GM12801 (cell line): ENCODE data around the gene SESN1.

Experiments
- TF ChIP-seq, protein P1 (sequence below): IDR thresholded peaks from one replicate; pipeline ENCODE4 v1.5.1; 2011; ENCODE audit warnings: control low read depth; ENCODE audit not compliant: insufficient read length; ENCODE audit errors: extremely low read depth

SESN1 gene

DNA sequence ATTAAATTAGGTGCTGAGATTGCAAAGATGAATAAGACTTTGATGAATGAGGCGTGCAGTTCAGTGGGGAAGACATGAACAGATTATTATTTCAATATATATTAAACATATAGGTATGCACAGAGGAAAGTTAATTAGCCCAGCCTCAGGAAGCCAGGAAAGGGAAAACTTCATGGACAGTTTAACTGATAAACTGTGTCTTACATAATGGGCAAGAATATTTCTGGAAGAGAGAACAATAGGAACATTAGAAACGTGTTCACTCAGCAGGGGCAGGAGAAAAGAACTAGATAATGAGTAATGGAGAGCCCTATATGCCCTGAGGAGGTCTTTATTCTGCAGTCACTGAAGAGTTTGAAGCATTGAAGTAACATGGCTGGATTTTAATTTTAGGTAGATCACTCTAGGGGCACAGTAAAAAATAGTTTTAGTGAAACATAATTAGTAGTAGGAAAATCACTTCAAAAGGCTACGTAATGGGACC, 24.3 kb upstream of the SESN1 start:
- TF ChIP-seq, protein P1, sequence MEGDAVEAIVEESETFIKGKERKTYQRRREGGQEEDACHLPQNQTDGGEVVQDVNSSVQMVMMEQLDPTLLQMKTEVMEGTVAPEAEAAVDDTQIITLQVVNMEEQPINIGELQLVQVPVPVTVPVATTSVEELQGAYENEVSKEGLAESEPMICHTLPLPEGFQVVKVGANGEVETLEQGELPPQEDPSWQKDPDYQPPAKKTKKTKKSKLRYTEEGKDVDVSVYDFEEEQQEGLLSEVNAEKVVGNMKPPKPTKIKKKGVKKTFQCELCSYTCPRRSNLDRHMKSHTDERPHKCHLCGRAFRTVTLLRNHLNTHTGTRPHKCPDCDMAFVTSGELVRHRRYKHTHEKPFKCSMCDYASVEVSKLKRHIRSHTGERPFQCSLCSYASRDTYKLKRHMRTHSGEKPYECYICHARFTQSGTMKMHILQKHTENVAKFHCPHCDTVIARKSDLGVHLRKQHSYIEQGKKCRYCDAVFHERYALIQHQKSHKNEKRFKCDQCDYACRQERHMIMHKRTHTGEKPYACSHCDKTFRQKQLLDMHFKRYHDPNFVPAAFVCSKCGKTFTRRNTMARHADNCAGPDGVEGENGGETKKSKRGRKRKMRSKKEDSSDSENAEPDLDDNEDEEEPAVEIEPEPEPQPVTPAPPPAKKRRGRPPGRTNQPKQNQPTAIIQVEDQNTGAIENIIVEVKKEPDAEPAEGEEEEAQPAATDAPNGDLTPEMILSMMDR = no peak

GRCh38 chr6:109118337-109118736, 23.7 kb upstream of the SESN1 start:
- TF ChIP-seq, protein P1 = no peak

GRCh38 chr6:109117346-109118035, 22.8 kb upstream of the SESN1 start:
- TF ChIP-seq, protein P1 = no peak

GRCh38 chr6:109105681-109106080, 11.0 kb upstream of the SESN1 start:
- TF ChIP-seq, protein P1 = no peak

- TF ChIP-seq, protein P1 = no peak
Observed at GRCh38 chr6:109104512-109104911, 9.9 kb upstream of the SESN1 start.

- TF ChIP-seq, protein P1 = no peak
Observed at GRCh38 chr6:109103942-109104341, 9.3 kb upstream of the SESN1 start.

DNA sequence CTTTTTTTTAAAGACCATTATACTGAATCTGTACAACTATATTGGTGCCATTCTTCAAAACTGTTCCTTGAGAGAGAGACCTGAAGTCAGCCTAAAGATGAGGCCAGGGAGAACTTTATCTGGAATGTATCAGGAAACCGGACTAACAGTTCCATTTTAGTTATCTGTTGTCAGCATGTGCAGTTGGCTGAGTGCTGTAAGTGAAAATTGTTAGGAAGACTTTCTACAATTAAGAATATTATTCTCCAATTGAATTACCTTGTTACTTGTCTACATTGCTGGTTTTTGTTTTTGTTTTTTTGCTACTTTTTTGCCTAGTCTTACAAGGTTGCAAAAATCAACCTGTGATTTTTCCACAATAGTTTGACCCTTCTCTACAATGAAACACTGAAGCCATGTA, 8.1 kb upstream of the SESN1 start:
- TF ChIP-seq, protein P1 = no peak
